OCI-M2 (cell line): ENCODE results near the gene CCDC80.

Experiments used
- DNase-seq: peaks from one replicate; lab custom pipeline; 2025; ENCODE audit not compliant: unreplicated experiment; lab: John Stamatoyannopoulos, UW

CCDC80 gene

DNA sequence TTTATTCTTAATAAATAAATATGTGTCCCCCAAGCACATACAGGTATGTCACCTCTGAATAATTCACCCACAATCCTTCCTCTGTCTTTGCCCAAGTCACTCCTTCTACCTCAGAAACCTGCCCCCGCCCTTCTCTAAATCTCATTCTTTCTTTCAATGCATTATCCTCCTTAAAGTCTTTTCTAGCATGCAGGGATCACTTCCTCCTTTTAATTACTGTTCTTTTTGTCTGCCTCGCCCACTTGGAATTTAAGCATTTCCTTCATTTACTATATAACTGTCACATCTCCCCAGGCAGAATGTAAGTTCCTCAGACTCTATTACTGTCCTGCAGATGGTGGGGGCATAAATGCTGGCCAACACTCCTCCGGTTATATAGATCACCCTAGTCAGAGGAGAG is 7.8 kb downstream of the CCDC80 start:
- DNase-seq: no peak

DNA sequence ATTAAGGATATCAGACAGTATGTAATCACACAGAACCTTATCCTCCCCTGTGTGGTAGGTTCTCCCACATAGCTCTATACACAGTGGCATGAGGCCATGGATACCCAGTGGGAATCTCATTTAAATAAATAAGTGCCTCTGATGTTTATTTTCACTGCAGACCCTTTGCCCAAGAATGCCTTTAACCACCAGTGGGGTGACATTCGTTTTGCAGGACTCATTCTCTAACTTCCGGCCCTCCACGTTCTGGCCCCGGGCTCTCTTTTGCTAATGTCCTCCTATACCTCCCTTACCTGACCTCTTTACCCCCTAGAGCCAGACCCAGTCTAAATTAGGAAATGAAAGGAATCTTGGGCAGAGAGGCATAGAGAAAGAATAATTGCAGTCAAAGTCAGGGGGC is 8.3 kb downstream of the CCDC80 start:
- DNase-seq: no peak

DNA sequence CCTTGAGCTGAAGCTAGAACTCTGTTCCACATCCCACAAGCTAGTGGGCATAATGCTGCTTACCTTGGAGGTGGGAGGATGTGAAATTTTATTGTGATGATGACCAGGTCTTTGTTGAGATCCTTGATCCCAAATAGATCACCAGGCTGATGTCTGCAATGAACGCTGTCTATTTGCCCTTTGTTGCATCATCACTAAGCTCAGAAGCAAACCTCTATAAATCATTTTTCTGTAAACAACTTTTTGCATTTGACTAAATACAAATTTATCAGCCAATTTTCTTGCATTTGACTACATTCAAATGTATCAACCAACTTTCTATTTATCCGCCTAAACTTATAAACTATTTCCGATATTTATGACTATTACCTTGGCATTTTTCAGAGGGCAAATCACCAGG is 9.7 kb downstream of the CCDC80 start:
- no peak for DNase-seq

DNA sequence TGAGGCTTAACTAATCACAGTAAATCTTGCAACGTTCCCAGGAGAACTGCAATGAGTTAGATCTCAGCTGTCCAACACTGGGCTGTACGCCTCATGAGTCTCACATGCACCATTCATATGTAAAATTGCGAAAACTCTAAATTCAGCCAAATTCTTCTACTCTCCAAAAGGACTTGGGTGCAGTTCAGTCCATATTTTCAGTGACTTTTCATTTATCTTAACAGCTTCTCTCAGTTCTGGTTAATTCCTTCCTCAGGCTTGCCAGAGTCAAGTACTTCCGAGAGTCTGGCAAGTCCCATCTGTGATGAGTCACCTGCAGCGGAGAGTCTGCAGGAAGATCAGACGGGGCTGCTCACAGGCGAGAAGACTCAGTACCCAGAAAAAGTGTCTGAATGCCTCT is 11.5 kb downstream of the CCDC80 start:
- DNase-seq: no peak

DNA sequence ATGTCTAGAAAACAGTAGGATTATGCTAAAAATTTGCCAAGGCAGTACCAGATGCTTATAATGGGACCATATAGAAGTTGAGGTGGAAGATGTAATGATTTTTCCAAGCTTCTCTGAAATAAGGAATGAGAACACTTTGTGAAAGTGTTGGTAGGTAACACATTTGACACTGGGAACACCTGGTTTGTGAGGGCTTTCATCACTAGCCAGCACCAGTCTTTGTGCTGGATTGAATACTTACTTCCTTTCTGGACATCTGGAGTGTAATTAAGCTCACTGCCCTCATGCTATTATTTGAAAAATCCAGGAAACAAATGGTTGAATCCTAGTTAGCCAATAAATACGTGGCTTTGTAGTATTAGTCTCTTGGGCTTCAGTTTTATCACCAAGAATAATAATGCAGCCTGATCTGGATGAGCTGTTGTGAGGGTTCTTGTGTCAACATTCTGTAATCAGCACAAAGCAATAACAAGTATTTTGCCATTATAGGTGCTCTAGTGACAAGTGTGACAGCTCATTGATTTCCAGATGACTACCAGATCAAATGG is 12.9 kb downstream of the CCDC80 start:
- no peak for DNase-seq

DNA sequence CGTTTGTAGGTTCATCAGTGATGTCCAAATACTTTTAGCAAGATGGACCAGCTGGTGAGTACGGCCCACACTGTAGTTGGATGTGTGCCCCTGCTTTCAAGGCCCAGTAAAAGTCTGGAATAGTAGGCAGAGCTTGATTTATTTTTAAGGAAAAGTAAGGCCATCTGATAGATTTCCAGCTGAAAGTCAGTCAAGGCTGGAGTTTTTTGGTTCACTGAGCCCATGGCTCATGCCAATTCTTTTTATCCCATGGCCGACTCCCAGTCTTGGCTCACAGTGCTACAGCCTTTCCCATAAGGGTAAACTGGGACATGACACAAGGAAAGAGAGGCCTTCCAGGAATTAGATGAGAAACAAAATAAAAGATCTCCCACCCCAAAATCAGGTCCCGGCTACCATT is 13.5 kb downstream of the CCDC80 start:
- no peak for DNase-seq

DNA sequence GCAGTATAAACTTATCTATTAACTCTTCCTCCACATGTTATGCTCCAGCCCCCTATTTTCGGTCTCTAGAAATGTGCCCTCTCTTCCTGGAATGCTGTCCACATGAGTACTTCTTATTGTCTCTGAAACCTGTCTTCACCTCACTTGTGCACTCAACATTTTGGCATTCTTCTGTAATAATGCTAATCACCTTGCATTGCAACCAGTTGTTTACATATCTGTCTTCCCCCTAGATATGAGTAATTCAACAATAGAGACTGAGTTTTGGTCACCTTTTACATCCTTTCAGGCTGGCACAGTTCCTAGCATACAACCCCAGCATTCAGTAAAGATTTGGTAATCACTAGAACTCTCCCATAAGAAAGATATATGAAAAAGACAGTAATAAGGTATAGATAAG is 17.2 kb downstream of the CCDC80 start:
- DNase-seq: no peak

DNA sequence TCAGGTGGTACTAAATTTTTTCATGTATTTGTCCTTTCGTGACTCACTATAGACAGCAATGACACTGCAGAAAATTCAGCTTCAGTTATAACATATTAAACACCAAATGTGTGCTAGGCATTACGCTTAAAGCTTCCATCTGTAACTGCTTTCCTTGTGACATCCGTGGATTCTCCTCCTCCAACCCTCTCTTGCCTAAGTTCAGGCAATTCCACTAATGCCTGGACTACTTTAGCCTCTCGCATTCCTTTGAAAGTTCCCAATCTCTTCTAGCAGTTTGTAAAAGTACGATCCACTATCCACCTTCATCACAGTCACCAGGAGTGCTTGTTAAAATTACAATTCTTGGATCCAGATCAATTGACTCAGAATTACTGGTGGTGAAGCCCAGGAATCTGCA is 17.7 kb downstream of the CCDC80 start:
- no peak for DNase-seq

DNA sequence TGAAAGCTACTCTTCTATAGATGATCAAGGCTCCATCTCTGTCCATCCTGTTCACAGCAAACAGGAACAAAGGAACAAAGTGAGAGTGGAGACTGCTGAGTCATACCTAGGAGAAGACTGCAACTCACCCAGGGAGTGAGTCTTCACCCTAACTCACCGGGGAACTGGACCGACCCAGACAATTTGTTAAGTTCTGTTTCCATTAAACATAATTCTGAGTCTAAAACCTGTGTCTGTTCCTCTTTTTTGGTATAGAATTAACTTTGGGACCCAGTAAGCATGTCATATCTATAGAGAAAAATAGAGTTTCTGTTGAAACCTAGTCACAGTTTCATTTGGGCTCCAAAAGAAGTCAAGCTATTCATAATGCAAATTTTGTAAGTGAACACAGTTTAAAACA is 21.6 kb downstream of the CCDC80 start:
- no peak for DNase-seq

DNA sequence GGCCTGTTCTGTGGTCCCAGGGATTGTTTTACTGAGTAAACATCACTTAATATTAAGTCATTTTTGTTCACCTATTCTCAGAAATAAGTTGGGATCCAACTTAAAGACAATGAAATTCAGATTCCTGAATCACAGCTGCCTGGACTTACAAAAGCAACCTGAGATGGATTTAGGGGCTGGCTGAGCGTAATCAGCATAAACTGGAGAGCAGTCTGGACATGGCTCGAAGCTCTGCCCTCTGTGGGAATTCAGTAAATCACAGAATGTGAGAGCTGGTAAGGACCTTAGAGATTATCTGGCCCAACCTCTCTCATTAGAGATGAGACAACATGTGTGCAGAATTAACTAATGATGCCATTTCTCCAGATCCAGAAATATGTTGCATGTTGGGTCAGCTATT is 23.7 kb downstream of the CCDC80 start:
- DNase-seq: no peak

DNA sequence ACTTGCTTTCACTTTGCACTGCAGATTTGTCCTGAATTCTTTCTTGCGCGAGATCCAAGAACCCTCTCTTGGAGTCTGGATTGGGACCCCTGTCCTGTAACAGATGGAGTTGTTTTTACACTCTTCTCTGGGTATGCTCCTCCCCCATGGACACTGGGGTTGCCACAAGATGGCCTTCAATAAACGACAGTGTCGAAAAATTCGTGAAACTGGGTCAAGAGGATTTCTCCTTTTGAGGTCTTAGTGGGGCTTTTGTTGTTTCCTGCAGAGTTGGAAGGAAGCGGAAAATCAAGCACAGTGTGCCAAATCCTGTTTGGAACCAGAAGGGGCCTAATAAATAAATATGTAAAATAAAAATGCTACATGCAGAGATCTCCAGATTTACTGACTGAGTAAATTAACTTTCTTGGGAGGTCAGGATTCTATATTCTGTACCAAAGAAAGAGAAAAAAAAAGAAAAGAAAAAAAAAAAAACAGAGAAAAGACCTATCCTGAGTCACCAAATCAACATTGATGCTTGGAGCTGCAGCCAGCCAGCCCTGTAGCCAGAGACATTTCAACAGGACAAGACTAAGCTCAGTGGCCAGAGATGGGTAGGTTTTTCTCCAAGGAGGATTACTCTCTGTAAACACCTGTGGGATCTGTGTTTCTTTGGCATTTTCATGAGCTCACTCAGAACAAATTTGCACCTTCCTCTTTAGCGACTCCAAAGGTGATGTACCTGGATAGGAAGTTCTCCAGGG is 24.8 kb downstream of the CCDC80 start:
- DNase-seq: no peak

DNA sequence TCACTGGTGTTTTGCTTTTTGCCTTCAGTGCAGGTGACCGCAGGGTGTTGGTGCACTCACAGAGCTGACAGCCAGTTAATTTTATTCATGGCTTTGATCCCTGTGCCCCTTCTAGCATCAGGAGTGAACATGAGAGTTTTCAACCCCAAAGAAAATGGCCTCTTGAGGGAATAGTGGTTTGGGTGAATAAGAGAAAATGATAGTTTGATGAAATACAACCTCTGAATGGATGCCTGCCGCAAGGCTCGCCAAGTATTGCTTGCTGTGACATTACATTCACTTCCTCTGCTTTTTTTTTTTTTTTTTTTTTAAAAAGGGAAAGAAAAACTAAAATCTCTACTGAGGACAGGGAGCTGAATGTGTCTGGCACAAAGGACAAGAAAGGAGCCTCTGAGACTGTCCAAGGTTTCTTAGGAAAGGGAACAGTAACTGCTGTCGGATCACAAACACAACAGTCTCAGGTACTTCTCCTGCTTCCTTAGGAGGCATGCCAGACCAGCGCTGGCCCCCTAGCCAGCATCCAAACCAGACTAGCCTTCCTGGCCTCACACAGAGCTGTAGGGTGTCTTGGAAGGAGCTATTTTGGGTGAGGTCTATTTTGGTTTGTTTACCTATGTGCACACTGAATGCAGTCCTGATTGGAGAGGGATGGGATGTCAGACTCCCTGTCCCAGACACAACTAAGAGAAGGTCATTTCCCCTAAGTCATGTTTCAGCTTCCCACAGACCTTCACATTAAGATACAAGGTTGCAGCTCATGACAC is 29.0 kb downstream of the CCDC80 start:
- no peak for DNase-seq

DNA sequence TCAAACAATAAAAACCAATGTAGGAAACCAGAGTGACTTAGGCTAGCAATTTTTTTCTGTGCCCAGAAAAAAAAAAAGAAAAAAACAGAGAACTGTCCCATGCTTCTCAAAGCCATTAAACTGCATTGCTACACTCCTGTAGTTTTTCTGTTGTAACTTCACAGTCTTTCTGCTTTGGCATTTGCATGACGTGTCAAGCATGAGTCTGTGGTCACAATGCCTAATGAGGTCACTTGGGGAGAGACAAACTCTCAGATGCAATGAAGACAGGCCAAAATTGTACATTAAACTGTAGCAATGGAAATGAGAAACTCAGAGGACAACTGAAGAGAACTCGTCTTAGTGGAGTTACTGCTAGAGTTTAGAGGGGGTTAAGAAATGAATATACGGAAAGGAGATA is 30.8 kb downstream of the CCDC80 start:
- DNase-seq: no peak

DNA sequence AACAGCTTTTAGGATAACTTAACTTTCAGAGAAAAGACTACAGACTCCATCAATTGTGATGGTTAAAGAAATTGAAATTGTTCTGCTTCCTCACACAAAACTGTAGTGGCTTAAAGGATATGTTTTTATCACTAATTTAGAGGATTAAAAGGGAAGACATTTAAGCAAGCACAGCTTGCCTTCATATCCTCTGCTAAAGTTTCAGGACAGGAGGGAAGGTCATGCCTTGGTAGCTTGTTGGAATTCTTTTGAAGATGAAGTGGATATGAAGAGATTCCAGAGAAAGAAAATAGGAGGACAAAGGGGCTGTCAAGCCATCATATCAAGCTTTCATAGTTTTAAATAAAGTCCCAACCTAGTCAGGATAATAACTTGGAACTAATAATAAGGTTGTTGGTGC is 33.1 kb downstream of the CCDC80 start:
- no peak for DNase-seq

DNA sequence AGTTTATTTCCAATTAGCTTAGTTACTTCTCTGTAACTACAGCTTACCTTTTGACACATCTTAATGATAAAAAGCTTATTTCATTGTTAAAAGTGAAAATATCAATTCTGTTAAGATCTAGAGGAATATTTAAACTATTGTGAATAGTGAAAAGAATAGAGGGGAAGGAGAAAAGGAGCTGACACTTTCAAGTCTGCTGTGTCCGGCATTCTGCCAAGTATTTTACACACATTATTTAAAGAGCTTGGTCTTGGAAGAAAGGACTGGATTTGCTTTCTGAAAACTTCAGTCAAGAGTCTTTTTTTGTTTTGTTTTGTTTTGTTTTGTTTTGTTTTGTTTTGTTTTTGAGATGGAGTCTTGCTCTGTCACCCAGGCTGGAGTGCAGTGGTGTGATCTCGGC is 34.8 kb downstream of the CCDC80 start:
- DNase-seq: no peak

DNA sequence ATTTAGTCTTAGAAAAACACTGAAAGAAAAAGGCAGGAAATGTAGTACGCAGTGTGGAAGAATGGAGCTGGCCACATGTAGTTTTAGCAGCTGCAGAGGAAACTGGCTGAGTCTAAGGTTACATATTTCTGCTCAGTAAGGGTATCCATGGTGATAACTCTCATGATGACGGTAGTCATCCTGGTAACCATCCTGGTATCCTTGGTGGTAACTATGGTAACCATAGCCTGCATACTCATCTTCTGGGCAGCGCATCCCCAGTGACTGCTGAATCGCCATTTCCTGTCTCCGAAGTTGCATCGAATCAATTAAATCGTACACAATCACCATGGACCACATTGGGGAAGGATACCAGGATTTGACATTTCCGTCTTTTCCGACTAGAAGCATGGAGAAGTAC is 35.7 kb downstream of the CCDC80 start:
- no peak for DNase-seq

DNA sequence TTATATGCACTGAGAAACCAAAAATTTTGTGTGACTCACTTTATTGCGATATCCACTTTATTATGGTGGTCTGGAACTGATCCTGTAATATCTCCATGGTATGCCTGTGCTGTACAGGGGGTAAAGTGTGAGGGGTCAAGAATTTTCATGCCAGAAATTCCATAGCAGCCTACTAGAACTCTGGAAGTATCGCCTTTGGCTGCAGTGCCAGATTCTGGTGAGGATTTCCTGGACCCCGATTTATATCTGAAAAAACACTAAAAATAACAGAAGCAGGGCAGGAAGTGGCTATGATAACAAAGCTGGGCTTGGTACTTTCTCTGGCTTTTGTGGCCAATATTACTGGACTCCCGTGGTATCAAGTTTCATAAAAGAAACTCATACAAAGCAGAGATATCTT is 36.4 kb downstream of the CCDC80 start:
- DNase-seq: no peak

DNA sequence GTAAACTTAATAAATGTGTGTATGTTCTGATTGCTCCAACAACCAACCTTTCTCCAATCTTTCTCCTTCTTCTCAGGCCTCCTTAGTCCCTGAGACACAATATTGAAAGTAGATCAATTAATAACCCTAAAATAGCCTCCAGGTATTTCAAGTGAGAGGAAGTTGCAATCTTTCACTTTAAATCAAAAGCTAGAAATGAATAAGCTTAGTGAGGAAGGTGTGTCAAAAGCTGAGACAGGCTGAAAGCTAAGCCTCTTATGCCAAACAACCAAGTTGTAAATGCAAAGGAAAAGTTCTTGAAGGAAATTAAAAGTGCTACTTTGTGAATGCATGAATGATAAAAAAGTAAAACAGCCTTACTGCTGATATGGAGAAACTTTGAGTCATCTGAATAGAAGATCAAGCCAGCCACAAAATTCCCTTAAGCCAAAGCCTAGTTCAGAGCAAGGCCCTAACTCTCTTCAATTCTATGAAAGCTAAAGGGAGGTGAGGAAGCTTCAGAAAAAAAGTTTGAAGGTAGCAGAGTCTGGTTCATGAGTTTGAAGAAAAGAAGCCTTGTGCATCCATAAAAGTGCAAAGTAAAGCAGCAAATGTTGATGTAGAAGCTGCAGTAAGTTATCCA is 38.6 kb downstream of the CCDC80 start:
- DNase-seq: no peak

DNA sequence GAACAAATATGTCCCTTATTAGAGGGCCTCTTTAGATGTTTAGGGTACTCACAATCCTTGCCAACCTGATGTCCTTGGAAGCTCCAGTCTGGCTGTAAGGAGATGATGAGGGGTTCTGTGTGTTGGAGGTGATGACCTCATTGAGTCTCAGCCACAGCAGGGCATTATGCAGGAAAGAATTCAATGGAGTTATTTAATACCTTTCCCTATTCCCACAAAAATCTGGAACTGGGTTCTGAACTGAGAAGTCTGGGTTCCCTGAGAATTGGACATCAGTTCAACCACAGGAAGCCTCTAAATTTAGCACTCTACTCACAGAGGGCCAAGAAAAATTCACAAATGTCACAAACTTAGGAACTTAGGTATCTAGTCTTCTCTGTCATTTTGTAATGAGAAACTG is 42.2 kb downstream of the CCDC80 start:
- no peak for DNase-seq

DNA sequence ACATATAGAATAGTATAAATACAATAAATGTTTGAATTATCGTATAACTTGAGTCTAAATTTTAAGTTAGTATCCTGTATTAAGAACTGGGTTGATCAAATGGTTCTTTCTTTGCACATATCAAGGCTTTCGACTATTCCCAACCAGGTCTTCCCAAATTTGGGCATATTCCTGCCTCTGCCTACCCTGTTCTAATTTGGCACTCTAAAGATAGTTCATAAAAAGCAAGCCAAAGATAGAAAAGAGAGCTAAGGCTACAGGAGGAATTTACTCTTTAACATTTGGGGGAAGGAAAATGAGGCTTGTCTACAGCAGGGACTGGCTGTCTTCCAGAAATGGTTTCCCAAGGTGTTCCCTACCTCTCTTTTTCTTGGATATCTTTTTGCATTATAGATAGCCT is 43.0 kb downstream of the CCDC80 start:
- no peak for DNase-seq

DNA sequence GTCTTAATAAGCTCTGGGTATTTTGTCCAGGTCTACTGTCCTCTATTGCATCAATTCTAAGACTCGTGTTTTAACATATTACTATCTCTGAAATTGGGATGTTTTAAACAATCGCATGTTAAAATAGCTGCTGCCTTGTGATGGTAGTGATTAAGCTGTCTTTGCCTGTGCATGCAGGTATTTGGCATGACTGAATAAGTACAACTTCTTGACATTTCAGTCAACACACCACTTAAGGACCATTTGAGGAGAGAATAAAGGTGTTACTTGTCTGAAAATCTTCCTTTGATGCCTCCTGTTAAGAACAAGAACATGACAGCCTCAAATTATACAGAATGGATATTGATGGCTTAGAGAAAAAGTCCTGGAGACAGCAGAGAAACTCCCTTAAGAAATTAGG is 46.1 kb downstream of the CCDC80 start:
- DNase-seq: no peak

DNA sequence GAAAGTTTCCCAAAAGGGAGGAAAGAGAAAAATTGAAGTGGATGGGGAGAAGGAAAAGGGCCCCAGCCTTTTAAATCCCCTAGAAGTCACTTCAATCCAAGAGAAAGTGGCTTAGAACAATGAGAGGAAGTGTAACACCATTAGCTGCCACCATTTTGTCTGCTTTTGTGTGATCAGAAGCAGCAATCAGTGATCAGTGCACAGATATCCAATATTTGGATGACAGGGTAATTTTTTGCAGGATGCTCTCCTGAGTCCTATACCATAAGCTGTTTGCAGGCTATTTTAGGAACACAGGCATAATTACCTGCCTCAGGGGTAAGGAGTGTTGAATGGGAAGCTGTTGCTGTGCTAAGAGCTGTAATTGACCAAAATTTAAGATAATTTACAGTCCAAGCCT is 47.7 kb downstream of the CCDC80 start:
- no peak for DNase-seq
